CD14-positive monocyte (primary cell): ENCODE data around the gene SWT1. TPM values are rescaled to one million over a fixed set of nuclear protein-coding genes. Genes with fewer than 3 reads are reported as not detected.

Experiments used
- DNase-seq, 3 donors: peaks; one replicate each; pipeline ENCODE4 v3.0.0-alpha.2; 2011 to 2022
- H2AFZ ChIP-seq: 2 replicates; pipeline ENCODE4 v1.6.0; 2012; ENCODE audit warnings: mild to moderate bottlenecking, low read depth, low read length, inconsistent platforms; ENCODE audit not compliant: insufficient read depth, poor library complexity, severe bottlenecking
- H3K27ac ChIP-seq, 2 donors: 1 replicate in 1 of 2; 2 replicates in 1 of 2; pipeline ENCODE4 v1.5.1; 2012 to 2013; ENCODE audit warnings: low read length in 2 of 2, control low read depth in 1 of 2, inconsistent platforms in 1 of 2, low read depth in 1 of 2, mild to moderate bottlenecking in 1 of 2
- H3K27me3 ChIP-seq, 2 donors: one replicate each; pipeline versions ENCODE4 v1.6.0 to v1.6.1; 2011 to 2013; ENCODE audit warnings: low read length in 2 of 2; ENCODE audit not compliant: control insufficient read depth in 2 of 2, insufficient read depth in 2 of 2
- H3K36me3 ChIP-seq, 2 donors: replicated peaks in 1 of 2; 1 replicate in 1 of 2; 2 replicates in 1 of 2; pipeline versions ENCODE4 v1.5.1 to v1.6.1; 2012 to 2013; ENCODE audit warnings: low read length in 2 of 2, control low read depth in 1 of 2, inconsistent platforms in 1 of 2, mild to moderate bottlenecking in 1 of 2; ENCODE audit not compliant: insufficient read depth in 2 of 2, control insufficient read depth in 1 of 2
- H3K4me1 ChIP-seq, 2 donors: 1 replicate in 1 of 2; 2 replicates in 1 of 2; pipeline versions ENCODE4 v1.5.1 to v1.6.1; 2012 to 2013; ENCODE audit warnings: low read length in 2 of 2, control low read depth in 1 of 2, inconsistent platforms in 1 of 2, mild to moderate bottlenecking in 1 of 2, moderate library complexity in 1 of 2; ENCODE audit not compliant: insufficient read depth in 2 of 2, control insufficient read depth in 1 of 2
- H3K4me2 ChIP-seq: replicated peaks from 2 replicates; pipeline ENCODE3; 2012; ENCODE audit warnings: low read length, moderate library complexity, mild to moderate bottlenecking; ENCODE audit not compliant: poor library complexity, severe bottlenecking; ENCODE audit errors: extremely low read depth
- H3K4me3 ChIP-seq, 3 experiments: fragments of 200-600 bp in 1 of 3; sonication (generic) in 1 of 3; replicated peaks in 1 of 3; 1 replicate in 2 of 3; 2 replicates in 1 of 3; pipeline ENCODE4 v1.5.1; 2011 to 2013; ENCODE audit warnings: low read length in 3 of 3, mild to moderate bottlenecking in 3 of 3, control low read depth in 2 of 3, low read depth in 2 of 3, inconsistent platforms in 1 of 3, moderate library complexity in 1 of 3
- H3K79me2 ChIP-seq: 2 replicates; pipeline ENCODE4 v1.6.0; 2012; ENCODE audit warnings: mild to moderate bottlenecking, control low read depth, inconsistent platforms, low read length, moderate library complexity; ENCODE audit not compliant: insufficient read depth
- H3K9ac ChIP-seq: 2 replicates; pipeline ENCODE4 v1.6.0; 2017; ENCODE audit warnings: low read length, mild to moderate bottlenecking; ENCODE audit not compliant: insufficient read depth, poor library complexity, severe bottlenecking
- H3K9me3 ChIP-seq, 2 donors: replicated peaks in 1 of 2; 1 replicate in 1 of 2; 2 replicates in 1 of 2; pipeline versions ENCODE4 v1.5.1 to v1.6.1; 2012 to 2013; ENCODE audit warnings: low read length in 2 of 2, control low read depth in 1 of 2; ENCODE audit not compliant: control insufficient read depth in 1 of 2, insufficient read depth in 1 of 2
- H4K20me1 ChIP-seq: 2 replicates; pipeline ENCODE4 v1.6.0; 2012; ENCODE audit warnings: mild to moderate bottlenecking, low read length, control low read depth, moderate library complexity; ENCODE audit not compliant: insufficient read depth
- H3K27ac Mint-ChIP-seq, 7 donors: one replicate each; pipeline ENCODE4 v1.8.0; 2020; ENCODE audit warnings: mild to moderate bottlenecking in 7 of 7, mixed read lengths in 7 of 7, moderate library complexity in 6 of 7, inconsistent platforms in 2 of 7
- H3K27me3 Mint-ChIP-seq, 3 donors: one replicate each; pipeline ENCODE4 v1.8.0; 2021 to 2022; ENCODE audit warnings: low read depth in 3 of 3, mild to moderate bottlenecking in 3 of 3, mixed read lengths in 3 of 3, moderate library complexity in 3 of 3, inconsistent platforms in 1 of 3
- H3K36me3 Mint-ChIP-seq, 2 donors: one replicate each; pipeline ENCODE4 v1.8.0; 2020; ENCODE audit warnings: mixed read lengths in 2 of 2, inconsistent platforms in 1 of 2, mild to moderate bottlenecking in 1 of 2
- H3K4me1 Mint-ChIP-seq: one replicate; pipeline ENCODE4 v1.8.0; 2020; ENCODE audit warnings: mild to moderate bottlenecking, mixed read lengths
- H3K4me3 Mint-ChIP-seq, 2 donors: one replicate each; pipeline ENCODE4 v1.8.0; 2020; ENCODE audit warnings: mild to moderate bottlenecking in 2 of 2, mixed read lengths in 2 of 2, moderate library complexity in 1 of 2
- H3K9me3 Mint-ChIP-seq, 7 donors: one replicate each; pipeline ENCODE4 v1.8.0; 2020 to 2022; ENCODE audit warnings: mixed read lengths in 7 of 7, mild to moderate bottlenecking in 6 of 7, moderate library complexity in 6 of 7, inconsistent platforms in 2 of 7
- CTCF ChIP-seq: fragments of 200-600 bp; IDR thresholded peaks from one replicate; pipeline ENCODE4 v1.8.0; 2022; ENCODE audit warnings: antibody characterized with exemption, mild to moderate bottlenecking
- WGBS: methylation state at CpG from one replicate; pipeline ENCODE4 v1.1.5; 2013; ENCODE audit warnings: missing lambda C conversion rate; ENCODE audit not compliant: insufficient coverage; 5-methylcytosine and 5-hydroxymethylcytosine counted together
- intact Hi-C, 2 donors: fragments of 100-400 bp; cut with micrococcal nuclease; formaldehyde crosslinking; loops; one replicate each; pipeline versions ENCODE4 v1.15.0 to v1.15.1; 2023
- polyA plus RNA-seq, 3 donors: library from polyadenylated mRNA; depleted of rRNA in 1 of 3; unstranded in 2 of 3; stranded (reverse) in 1 of 3; fragments of 300-500 nt in 2 of 3; fragments of >200 nt in 1 of 3; fragmentation: Illumina TruSeq in 2 of 3; gene quantifications; 1 replicate in 2 of 3; 2 replicates in 1 of 3; pipeline ENCODE4 v1.2.3, GENCODE V29; 2012 to 2021

SWT1 gene
- polyA plus RNA-seq, 3 donors: 0.89 to 2.8 (median 1.7) TPM

DNA sequence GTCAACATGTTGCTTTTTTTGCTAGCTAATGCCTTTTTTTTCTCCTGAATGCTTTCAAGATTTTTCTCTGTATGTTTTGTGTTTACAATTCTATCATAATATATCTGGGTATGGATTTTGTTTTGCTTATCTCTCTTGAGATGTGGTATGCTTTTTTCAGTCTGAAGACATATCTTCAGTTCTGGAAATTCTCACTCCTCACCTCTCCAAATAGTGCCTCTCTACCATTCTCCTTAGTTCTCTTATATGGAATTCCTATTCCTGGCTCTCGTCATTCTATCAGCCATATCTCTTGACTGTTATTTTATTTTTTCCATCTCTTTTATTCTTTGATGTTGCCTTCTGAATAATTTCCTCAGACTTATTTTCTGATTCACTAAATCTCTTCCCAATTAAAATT lies 101.7 kb downstream of the SWT1 start:
- Histone ChIP-seq H3K27me3 (no peaks in the 10 kb centered on the region), H4K20me1 (no peaks in the 10 kb centered on the region), H3K79me2 (no peaks in the 10 kb centered on the region), H3K27ac (no peak overlapping the region), H3K36me3 (no peaks in the 10 kb centered on the region), H3K4me1 (peaks cover 4 to 7% of the 10 kb centered on the region in 2 donors), H3K9me3 (no peaks in the 10 kb centered on the region), H3K9ac (no peak overlapping the region), H3K4me2 (no peak overlapping the region), H3K4me3 (no peak overlapping the region), H2AFZ (no peak overlapping the region)
- peaks cover 0 to 2% (median 0%) of the 10 kb centered on the region in 3 donors for H3K27me3 Mint-ChIP-seq
- H3K4me1 Mint-ChIP-seq: peaks cover 10% of the 10 kb centered on the region
- no peak for TF ChIP-seq CTCF
- H3K4me3 Mint-ChIP-seq: no peak overlapping the region
- intact Hi-C loops: no loop called here
- H3K36me3 Mint-ChIP-seq: no peaks in the 10 kb centered on the region
- no CpG with 5 or more reads among the region's 1 CpG for WGBS
- H3K9me3 Mint-ChIP-seq: peaks cover 0 to 7% (median 4%) of the 10 kb centered on the region in 7 donors
- no peak overlapping the region for H3K27ac Mint-ChIP-seq
- DNase-seq: no peak

GRCh38 chr1:185260611-185261010 lies 103.6 kb downstream of the SWT1 start:
- Mint-ChIP-seq H3K27ac (peak overlapping the region in 6 of 7 donors; percentile 0 to 81 (median 52)), H3K4me1 (peaks cover 10% of the 10 kb centered on the region), H3K36me3 (no peaks in the 10 kb centered on the region), H3K27me3 (peaks cover 0 to 2% (median 0%) of the 10 kb centered on the region in 3 donors), H3K4me3 (no peak overlapping the region), H3K9me3 (peaks cover 0 to 4% (median 2%) of the 10 kb centered on the region in 7 donors)
- no peak overlapping the region for H3K27ac ChIP-seq
- no peak overlapping the region for H3K4me2 ChIP-seq
- no peaks in the 10 kb centered on the region for H4K20me1 ChIP-seq
- DNase-seq: peak; percentile 23 to 66 (median 53)
- TF ChIP-seq CTCF: no peak
- H2AFZ ChIP-seq: no peak overlapping the region
- no peak overlapping the region for H3K4me3 ChIP-seq
- no peaks in the 10 kb centered on the region for H3K27me3 ChIP-seq
- H3K9me3 ChIP-seq: no peaks in the 10 kb centered on the region
- no peaks in the 10 kb centered on the region for H3K36me3 ChIP-seq
- no peaks in the 10 kb centered on the region for H3K79me2 ChIP-seq
- no peak overlapping the region for H3K9ac ChIP-seq
- H3K4me1 ChIP-seq: peaks cover 4 to 7% of the 10 kb centered on the region in 2 donors
- WGBS: no CpG with 5 or more reads among the region's 1 CpG
- intact Hi-C loops: no loop called here
